GM12892 (cell line): ENCODE results near the gene AXIN2.

Experiments used
- POLR2A ChIP-seq: IDR thresholded peaks from 2 replicates; pipeline ENCODE4 v1.6.1; 2011; ENCODE audit warnings: low read depth, low read length, control low read depth
- POLR2AphosphoS5 ChIP-seq: IDR thresholded peaks from 2 replicates; pipeline ENCODE4 v1.6.1; 2011; ENCODE audit warnings: low read depth, low read length, control low read depth
- TAF1 ChIP-seq: IDR thresholded peaks from 2 replicates; pipeline ENCODE4 v1.6.1; 2011; ENCODE audit warnings: low read depth, mild to moderate bottlenecking, control low read depth, low read length, borderline replicate concordance

GRCh38 chr17:65562206-65562531 lies 721 bp upstream of the AXIN2 start:
- TF ChIP-seq POLR2AphosphoS5 (no peak), TAF1 (no peak), POLR2A (no peak)
